HL-60 (cell line): ENCODE data around the gene SOX18.

Experiments used
- GABPA ChIP-seq: IDR thresholded peaks from 2 replicates; pipeline ENCODE4 v1.6.1; 2012; ENCODE audit warnings: low read depth
- TF ChIP-seq, protein P1 (sequence below): IDR thresholded peaks from one replicate; pipeline ENCODE4 v1.5.1; 2011; ENCODE audit warnings: low read length, control low read depth, inconsistent platforms; ENCODE audit not compliant: insufficient read depth

DNA sequence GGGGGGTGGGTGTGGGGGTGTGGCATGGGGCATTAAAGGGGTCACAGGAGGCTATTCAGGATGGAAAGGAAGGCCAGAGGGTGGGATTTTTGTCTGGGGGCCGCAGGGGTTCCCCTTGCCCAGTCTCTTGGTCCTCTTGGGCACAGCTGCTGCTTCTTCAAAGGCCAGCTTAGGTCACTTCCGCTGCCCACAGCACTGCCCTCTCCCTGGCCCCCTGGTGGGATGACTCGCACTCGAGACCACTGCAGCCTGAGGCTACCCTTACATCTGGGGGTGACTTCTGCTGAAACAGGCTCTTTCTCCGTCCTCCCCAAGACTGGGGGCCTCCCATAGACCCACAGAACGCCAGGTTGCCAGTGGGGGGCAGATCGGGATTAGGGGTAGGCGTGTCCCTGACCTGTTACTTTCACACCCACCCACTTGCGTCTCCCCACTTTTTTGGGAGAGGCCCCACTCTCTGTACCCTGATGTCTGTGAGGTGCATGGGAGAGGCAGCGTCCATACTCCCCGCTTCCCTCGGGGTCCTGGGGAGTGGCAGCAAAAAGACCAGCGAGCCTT is 33.5 kb upstream of the SOX18 start:
- TF ChIP-seq, protein P1, sequence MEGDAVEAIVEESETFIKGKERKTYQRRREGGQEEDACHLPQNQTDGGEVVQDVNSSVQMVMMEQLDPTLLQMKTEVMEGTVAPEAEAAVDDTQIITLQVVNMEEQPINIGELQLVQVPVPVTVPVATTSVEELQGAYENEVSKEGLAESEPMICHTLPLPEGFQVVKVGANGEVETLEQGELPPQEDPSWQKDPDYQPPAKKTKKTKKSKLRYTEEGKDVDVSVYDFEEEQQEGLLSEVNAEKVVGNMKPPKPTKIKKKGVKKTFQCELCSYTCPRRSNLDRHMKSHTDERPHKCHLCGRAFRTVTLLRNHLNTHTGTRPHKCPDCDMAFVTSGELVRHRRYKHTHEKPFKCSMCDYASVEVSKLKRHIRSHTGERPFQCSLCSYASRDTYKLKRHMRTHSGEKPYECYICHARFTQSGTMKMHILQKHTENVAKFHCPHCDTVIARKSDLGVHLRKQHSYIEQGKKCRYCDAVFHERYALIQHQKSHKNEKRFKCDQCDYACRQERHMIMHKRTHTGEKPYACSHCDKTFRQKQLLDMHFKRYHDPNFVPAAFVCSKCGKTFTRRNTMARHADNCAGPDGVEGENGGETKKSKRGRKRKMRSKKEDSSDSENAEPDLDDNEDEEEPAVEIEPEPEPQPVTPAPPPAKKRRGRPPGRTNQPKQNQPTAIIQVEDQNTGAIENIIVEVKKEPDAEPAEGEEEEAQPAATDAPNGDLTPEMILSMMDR: no peak
- TF ChIP-seq GABPA: no peak
